Gastrocnemius medialis (tissue), 4 donors: ENCODE data around the gene MRPL39. TPM values are rescaled to one million over a fixed set of nuclear protein-coding genes. Genes with fewer than 3 reads are reported as not detected.
A peak's percentile ranks its signal among the peaks of the same experiment; 100 is the strongest.

Source experiments
- ATAC-seq, 2 donors: fragments of 150-250 bp; one replicate each; pipeline ENCODE4 v1.9.1; 2016
- DNase-seq, 2 donors: peaks; one replicate each; pipeline ENCODE4 v3.0.0-alpha.2; 2019
- H3K27ac ChIP-seq, 4 donors: fragments of 200-600 bp; sonication (generic); 1 replicate in 1 of 4; 2 replicates in 3 of 4; pipeline ENCODE4 v1.5.1; 2016 to 2018; ENCODE audit warnings: mild to moderate bottlenecking in 2 of 4, moderate library complexity in 1 of 4
- H3K27me3 ChIP-seq, 3 donors: fragments of 200-600 bp; sonication (generic) in 2 of 3; 1 replicate in 1 of 3; 2 replicates in 2 of 3; pipeline versions ENCODE4 v1.5.1 to v1.6.0; 2016 to 2019; ENCODE audit warnings: mild to moderate bottlenecking in 1 of 3, moderate library complexity in 1 of 3
- H3K36me3 ChIP-seq, 2 donors: fragments of 200-600 bp; sonication (generic) in 1 of 2; one replicate each; pipeline ENCODE4 v1.5.1; 2017 to 2018
- H3K4me1 ChIP-seq, 2 donors: fragments of 200-600 bp; sonication (generic) in 1 of 2; one replicate each; pipeline ENCODE4 v1.5.1; 2016 to 2017; ENCODE audit warnings: mild to moderate bottlenecking in 2 of 2
- H3K4me3 ChIP-seq, 4 donors: fragments of 200-600 bp; sonication (generic) in 3 of 4; 1 replicate in 1 of 4; 2 replicates in 3 of 4; pipeline ENCODE4 v1.5.1; 2016 to 2019; ENCODE audit warnings: mild to moderate bottlenecking in 2 of 4
- H3K9me3 ChIP-seq, 3 donors: fragments of 200-600 bp; sonication (generic) in 2 of 3; 1 replicate in 1 of 3; 2 replicates in 2 of 3; pipeline ENCODE4 v1.5.1; 2016 to 2019
- CTCF ChIP-seq, 5 experiments: fragments of 450-650 bp in 3 of 5; fragments of 200-600 bp in 2 of 5; sonication (generic) in 2 of 5; IDR thresholded peaks in 4 of 5; conservative IDR thresholded peaks in 1 of 5; 1 replicate in 4 of 5; 2 replicates in 1 of 5; pipeline ENCODE4 v1.5.1; 2016 to 2019; ENCODE audit warnings: antibody characterized with exemption in 5 of 5, mild to moderate bottlenecking in 3 of 5, moderate library complexity in 3 of 5
- POLR2A ChIP-seq, 2 donors: fragments of 450-650 bp; IDR thresholded peaks; one replicate each; pipeline ENCODE4 v1.6.1; 2017; ENCODE audit warnings: antibody characterized with exemption in 2 of 2, mild to moderate bottlenecking in 2 of 2, moderate library complexity in 2 of 2
- in situ Hi-C, 4 donors: fragments of 200-750 bp; cut with MboI; loops; one replicate each; pipeline versions ENCODE4 v1.15.0 to v1.8.0; 2017; ENCODE audit warnings: low sequenced_read_pairs in 4 of 4
- intact Hi-C: fragments of 100-400 bp; cut with DNase I; formaldehyde crosslinking; loops from one replicate; pipeline ENCODE4 v1.15.1; 2023; ENCODE audit warnings: low total_unique reads
- total RNA-seq, 4 donors: library from RNA; depleted of rRNA; stranded (reverse); fragments of >200 nt; gene quantifications; one replicate each; pipeline versions ENCODE4 v1.1.0 to v1.2.3, GENCODE V29; 2016

MRPL39 gene
- total RNA-seq, 4 donors from 2014 or later, result 27.1 to 56.6 (median 39.0) TPM

GRCh38 chr21:25569711-25570110 is 37.6 kb downstream of the MRPL39 start:
- H3K4me1 ChIP-seq, result no peaks in the 10 kb centered on the region
- intact Hi-C loops, result no loop called here
- no peak for DNase-seq

GRCh38 chr21:25569084-25569483 is 38.2 kb downstream of the MRPL39 start:
- TF ChIP-seq POLR2A (IDR thresholded peaks at IDR 0.05), result no peak
- TF ChIP-seq CTCF (IDR thresholded peaks at IDR 0.05 in 4 of 5, conservative IDR thresholded peaks at IDR 0.05 in 1 of 5), result no peak
- H3K9me3 ChIP-seq, result no peaks in the 10 kb centered on the region
- no peaks in the 10 kb centered on the region for H3K27me3 ChIP-seq
- peaks cover 0 to 9% of the 10 kb centered on the region in 2 donors for H3K36me3 ChIP-seq
- ATAC-seq, result no peak
- in situ Hi-C loops, result no loop called here
- no peak for DNase-seq
- H3K27ac ChIP-seq, result no peak overlapping the region
- H3K4me3 ChIP-seq, result no peak overlapping the region
- H3K4me1 ChIP-seq, result no peaks in the 10 kb centered on the region
- intact Hi-C loops, result no loop called here

More at GRCh38 chr21:25569711-25570110, 37.6 kb downstream of the MRPL39 start:
- Histone ChIP-seq H3K36me3 (peaks cover 0 to 9% of the 10 kb centered on the region in 2 donors), H3K27me3 (no peaks in the 10 kb centered on the region), H3K9me3 (no peaks in the 10 kb centered on the region), H3K4me3 (no peak overlapping the region), H3K27ac (no peak overlapping the region)
- in situ Hi-C loops, result no loop called here
- TF ChIP-seq CTCF (IDR thresholded peaks at IDR 0.05 in 4 of 5, conservative IDR thresholded peaks at IDR 0.05 in 1 of 5) (no peak), POLR2A (IDR thresholded peaks at IDR 0.05) (no peak)
- ATAC-seq, result no peak

GRCh38 chr21:25568246-25568645 is 39.0 kb downstream of the MRPL39 start:
- Histone ChIP-seq H3K9me3 (no peaks in the 10 kb centered on the region), H3K27ac (no peak overlapping the region), H3K4me3 (no peak overlapping the region), H3K27me3 (no peaks in the 10 kb centered on the region), H3K4me1 (no peaks in the 10 kb centered on the region), H3K36me3 (peaks cover 0 to 9% of the 10 kb centered on the region in 2 donors)
- peak in 1 of 2 donors; percentile 36 for ATAC-seq
- in situ Hi-C loops, result no loop called here
- TF ChIP-seq POLR2A (IDR thresholded peaks at IDR 0.05) (no peak), CTCF (IDR thresholded peaks at IDR 0.05 in 4 of 5, conservative IDR thresholded peaks at IDR 0.05 in 1 of 5) (no peak)
- DNase-seq, result no peak
- intact Hi-C loops, result no loop called here

- peaks cover 0 to 9% of the 10 kb centered on the region in 2 donors for H3K36me3 ChIP-seq
- H3K4me1 ChIP-seq, result peaks cover under 1 to 2% of the 10 kb centered on the region in 2 donors
- no peaks in the 10 kb centered on the region for H3K27me3 ChIP-seq
- DNase-seq, result no peak
- intact Hi-C loops (no loop called here), in situ Hi-C loops (no loop called here)
- no peaks in the 10 kb centered on the region for H3K9me3 ChIP-seq
- ATAC-seq, result no peak
- TF ChIP-seq CTCF (IDR thresholded peaks at IDR 0.05 in 4 of 5, conservative IDR thresholded peaks at IDR 0.05 in 1 of 5), result no peak
- TF ChIP-seq POLR2A (IDR thresholded peaks at IDR 0.05), result no peak
- no peak overlapping the region for H3K4me3 ChIP-seq
- no peak overlapping the region for H3K27ac ChIP-seq
These were observed 39.8 kb downstream of the MRPL39 start for GRCh38 chr21:25567472-25567871.

- DNase-seq, result no peak
- H3K36me3 ChIP-seq, result peaks cover 0 to 9% of the 10 kb centered on the region in 2 donors
- H3K27ac ChIP-seq, result no peak overlapping the region
- no peaks in the 10 kb centered on the region for H3K27me3 ChIP-seq
- no peak for ATAC-seq
- H3K9me3 ChIP-seq, result no peaks in the 10 kb centered on the region
- peaks cover 3 to 6% of the 10 kb centered on the region in 2 donors for H3K4me1 ChIP-seq
- H3K4me3 ChIP-seq, result no peak overlapping the region
- intact Hi-C loops, result no loop called here
- in situ Hi-C loops, result no loop called here
- TF ChIP-seq POLR2A (IDR thresholded peaks at IDR 0.05) (no peak), CTCF (IDR thresholded peaks at IDR 0.05 in 4 of 5, conservative IDR thresholded peaks at IDR 0.05 in 1 of 5) (no peak)
These were observed 40.6 kb downstream of the MRPL39 start for GRCh38 chr21:25566645-25567044.
